SK-N-SH (cell line): ENCODE measurements around the gene RPS6KA2.

Experiments
- JUND ChIP-seq: IDR thresholded peaks from 2 replicates; pipeline ENCODE4 v1.4.0; 2012
- MEF2A ChIP-seq: IDR thresholded peaks from 2 replicates; pipeline ENCODE4 v1.4.0; 2012; ENCODE audit warnings: low read depth, borderline replicate concordance
- NFIC ChIP-seq: IDR thresholded peaks from 2 replicates; pipeline ENCODE4 v1.4.0; 2012; ENCODE audit warnings: borderline replicate concordance
- POLR2AphosphoS5 ChIP-seq: IDR thresholded peaks from 2 replicates; pipeline ENCODE4 v1.6.1; 2012; ENCODE audit warnings: low read depth, low read length
- SMC3 ChIP-seq: IDR thresholded peaks from 2 replicates; pipeline ENCODE4 v1.6.1; 2012; ENCODE audit warnings: low read depth, low read length, improper control_type of control experiment
- TAF1 ChIP-seq: IDR thresholded peaks from 2 replicates; pipeline ENCODE4 v1.6.1; 2012; ENCODE audit warnings: low read depth, mild to moderate bottlenecking, low read length, moderate library complexity, borderline replicate concordance
- TCF12 ChIP-seq: IDR thresholded peaks from 2 replicates; pipeline ENCODE4 v1.4.0; 2012
- TF ChIP-seq, protein P1 (sequence below): fragments of 150-350 bp; IDR thresholded peaks from 2 replicates; pipeline ENCODE4 v1.6.1; 2016; ENCODE audit warnings: mild to moderate bottlenecking, low read depth, low read length
- TF ChIP-seq, protein P2 (sequence below): fragments of 200-600 bp; sonication (generic); IDR thresholded peaks from 2 replicates; pipeline ENCODE4 v1.6.1; 2017; ENCODE audit warnings: antibody characterized with exemption, mild to moderate bottlenecking, moderate library complexity
- TF ChIP-seq, protein P3 (sequence below): IDR thresholded peaks from 2 replicates; pipeline ENCODE4 v1.6.1; 2012; ENCODE audit warnings: mild to moderate bottlenecking, low read depth, low read length, moderate library complexity
- TF ChIP-seq, protein P4 (sequence below): IDR thresholded peaks from 2 replicates; pipeline ENCODE4 v1.4.0; 2012; ENCODE audit warnings: low read depth

DNA sequence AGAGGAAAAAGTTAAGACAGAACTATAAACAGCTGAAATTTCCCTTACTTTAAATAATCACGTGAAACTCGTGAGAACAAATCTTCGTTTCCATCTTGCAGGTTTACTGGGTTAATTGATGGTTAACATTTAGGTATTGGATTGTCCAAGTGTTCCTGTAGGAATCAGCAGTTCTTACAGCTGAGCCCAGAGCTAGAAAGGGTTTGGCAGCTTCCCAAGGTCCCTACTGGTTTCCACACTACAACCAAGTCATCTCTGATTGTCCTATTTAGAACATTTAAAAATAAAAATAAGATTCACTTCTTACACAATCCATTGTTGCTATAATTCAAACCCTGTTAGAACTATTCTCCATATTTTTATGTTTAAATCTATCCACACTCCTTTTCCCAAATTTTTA lies 260.1 kb downstream of the RPS6KA2 start:
- TF ChIP-seq, protein P1, sequence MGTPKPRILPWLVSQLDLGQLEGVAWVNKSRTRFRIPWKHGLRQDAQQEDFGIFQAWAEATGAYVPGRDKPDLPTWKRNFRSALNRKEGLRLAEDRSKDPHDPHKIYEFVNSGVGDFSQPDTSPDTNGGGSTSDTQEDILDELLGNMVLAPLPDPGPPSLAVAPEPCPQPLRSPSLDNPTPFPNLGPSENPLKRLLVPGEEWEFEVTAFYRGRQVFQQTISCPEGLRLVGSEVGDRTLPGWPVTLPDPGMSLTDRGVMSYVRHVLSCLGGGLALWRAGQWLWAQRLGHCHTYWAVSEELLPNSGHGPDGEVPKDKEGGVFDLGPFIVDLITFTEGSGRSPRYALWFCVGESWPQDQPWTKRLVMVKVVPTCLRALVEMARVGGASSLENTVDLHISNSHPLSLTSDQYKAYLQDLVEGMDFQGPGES, result no peak
- TF ChIP-seq POLR2AphosphoS5 (no peak), TCF12 (no peak), MEF2A (no peak), SMC3 (no peak), JUND (no peak), NFIC (no peak), TAF1 (no peak)
- TF ChIP-seq, protein P2, sequence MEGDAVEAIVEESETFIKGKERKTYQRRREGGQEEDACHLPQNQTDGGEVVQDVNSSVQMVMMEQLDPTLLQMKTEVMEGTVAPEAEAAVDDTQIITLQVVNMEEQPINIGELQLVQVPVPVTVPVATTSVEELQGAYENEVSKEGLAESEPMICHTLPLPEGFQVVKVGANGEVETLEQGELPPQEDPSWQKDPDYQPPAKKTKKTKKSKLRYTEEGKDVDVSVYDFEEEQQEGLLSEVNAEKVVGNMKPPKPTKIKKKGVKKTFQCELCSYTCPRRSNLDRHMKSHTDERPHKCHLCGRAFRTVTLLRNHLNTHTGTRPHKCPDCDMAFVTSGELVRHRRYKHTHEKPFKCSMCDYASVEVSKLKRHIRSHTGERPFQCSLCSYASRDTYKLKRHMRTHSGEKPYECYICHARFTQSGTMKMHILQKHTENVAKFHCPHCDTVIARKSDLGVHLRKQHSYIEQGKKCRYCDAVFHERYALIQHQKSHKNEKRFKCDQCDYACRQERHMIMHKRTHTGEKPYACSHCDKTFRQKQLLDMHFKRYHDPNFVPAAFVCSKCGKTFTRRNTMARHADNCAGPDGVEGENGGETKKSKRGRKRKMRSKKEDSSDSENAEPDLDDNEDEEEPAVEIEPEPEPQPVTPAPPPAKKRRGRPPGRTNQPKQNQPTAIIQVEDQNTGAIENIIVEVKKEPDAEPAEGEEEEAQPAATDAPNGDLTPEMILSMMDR, result no peak
- TF ChIP-seq, protein P3, sequence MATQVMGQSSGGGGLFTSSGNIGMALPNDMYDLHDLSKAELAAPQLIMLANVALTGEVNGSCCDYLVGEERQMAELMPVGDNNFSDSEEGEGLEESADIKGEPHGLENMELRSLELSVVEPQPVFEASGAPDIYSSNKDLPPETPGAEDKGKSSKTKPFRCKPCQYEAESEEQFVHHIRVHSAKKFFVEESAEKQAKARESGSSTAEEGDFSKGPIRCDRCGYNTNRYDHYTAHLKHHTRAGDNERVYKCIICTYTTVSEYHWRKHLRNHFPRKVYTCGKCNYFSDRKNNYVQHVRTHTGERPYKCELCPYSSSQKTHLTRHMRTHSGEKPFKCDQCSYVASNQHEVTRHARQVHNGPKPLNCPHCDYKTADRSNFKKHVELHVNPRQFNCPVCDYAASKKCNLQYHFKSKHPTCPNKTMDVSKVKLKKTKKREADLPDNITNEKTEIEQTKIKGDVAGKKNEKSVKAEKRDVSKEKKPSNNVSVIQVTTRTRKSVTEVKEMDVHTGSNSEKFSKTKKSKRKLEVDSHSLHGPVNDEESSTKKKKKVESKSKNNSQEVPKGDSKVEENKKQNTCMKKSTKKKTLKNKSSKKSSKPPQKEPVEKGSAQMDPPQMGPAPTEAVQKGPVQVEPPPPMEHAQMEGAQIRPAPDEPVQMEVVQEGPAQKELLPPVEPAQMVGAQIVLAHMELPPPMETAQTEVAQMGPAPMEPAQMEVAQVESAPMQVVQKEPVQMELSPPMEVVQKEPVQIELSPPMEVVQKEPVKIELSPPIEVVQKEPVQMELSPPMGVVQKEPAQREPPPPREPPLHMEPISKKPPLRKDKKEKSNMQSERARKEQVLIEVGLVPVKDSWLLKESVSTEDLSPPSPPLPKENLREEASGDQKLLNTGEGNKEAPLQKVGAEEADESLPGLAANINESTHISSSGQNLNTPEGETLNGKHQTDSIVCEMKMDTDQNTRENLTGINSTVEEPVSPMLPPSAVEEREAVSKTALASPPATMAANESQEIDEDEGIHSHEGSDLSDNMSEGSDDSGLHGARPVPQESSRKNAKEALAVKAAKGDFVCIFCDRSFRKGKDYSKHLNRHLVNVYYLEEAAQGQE, result no peak
- TF ChIP-seq, protein P4, sequence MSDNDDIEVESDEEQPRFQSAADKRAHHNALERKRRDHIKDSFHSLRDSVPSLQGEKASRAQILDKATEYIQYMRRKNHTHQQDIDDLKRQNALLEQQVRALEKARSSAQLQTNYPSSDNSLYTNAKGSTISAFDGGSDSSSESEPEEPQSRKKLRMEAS, result no peak
